C4-2B (cell line): Measurements from ENCODE around the gene GRK2.

Source experiments
- CTCF ChIP-seq: fragments of 450-650 bp; conservative IDR thresholded peaks from 2 replicates; pipeline ENCODE4 v1.5.1; 2017; ENCODE audit warnings: mild to moderate bottlenecking
- ZFX ChIP-seq: fragments of 450-650 bp; IDR thresholded peaks from 2 replicates; pipeline ENCODE4 v1.6.1; 2017

GRCh38 chr11:67252831-67253239 is 13.4 kb upstream of the GRK2 start:
- TF ChIP-seq CTCF = peak; percentile 46
- no peak for TF ChIP-seq ZFX
